ENCODE measurements around the gene RNF182. TPM values are rescaled to one million over a fixed set of nuclear protein-coding genes. Genes with fewer than 3 reads are reported as not detected.

RNF182 gene
- total RNA-seq, 1 donor from 2014 or later, result 15.3 TPM

DNA sequence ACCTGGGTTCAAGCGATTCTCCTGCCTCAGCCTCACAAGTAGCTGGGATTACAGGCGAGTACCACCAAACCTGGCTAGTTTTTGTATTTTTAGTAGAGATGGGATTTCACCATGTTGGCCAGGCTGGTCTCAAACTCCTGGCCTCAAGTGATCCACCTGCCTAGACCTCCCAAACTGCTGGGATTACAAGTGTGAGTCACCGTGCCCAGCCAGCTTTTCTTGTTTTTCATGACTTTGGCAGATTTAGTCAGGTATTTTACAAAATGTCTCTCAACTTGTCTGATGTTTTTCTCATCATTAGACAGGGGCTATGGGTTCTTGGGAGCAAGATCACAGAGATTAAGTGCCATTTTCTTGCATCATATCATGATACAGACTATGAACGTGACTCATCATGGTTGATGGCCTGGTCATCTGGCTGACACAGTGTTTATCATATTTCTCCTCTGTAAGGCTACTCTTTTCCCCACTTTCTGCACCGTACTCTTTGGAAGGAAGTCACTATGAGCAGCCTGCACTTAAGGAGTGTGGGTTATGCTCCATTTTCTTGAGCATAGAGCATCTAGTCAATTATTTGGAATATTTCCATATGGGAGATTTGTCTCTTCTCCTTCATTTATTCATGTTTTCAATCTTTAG is 67.8 kb downstream of the RNF182 start:
- Histone ChIP-seq H3K36me3 (no peaks in the 10 kb centered on the region), H3K4me3 (no peak overlapping the region), H2AFZ (replicated peaks) (no peak overlapping the region), H4K20me1 (ENCODE audit: low read depth) (no peaks in the 10 kb centered on the region), H3K9ac (no peak overlapping the region), H3F3A (ENCODE audit: low read depth) (no peaks in the 10 kb centered on the region), H3K9me3 (ENCODE audit: low read depth) (no peaks in the 10 kb centered on the region), H3K4me2 (no peak overlapping the region), H3K27me3 (no peaks in the 10 kb centered on the region), H3K27ac (no peak overlapping the region), H3K4me1 (peaks cover 10% of the 10 kb centered on the region), H3K79me2 (ENCODE audit: low read depth) (no peaks in the 10 kb centered on the region)
- no peaks in the 10 kb centered on the region for H3K36me3 Mint-ChIP-seq
- H3K9me3 Mint-ChIP-seq, result no peaks in the 10 kb centered on the region
- no peak overlapping the region for H3K4me3 Mint-ChIP-seq
- no peaks in the 10 kb centered on the region for H3K27me3 Mint-ChIP-seq (ENCODE audit: insufficient read depth, low read depth)
- peaks cover 6% of the 10 kb centered on the region for H3K4me1 Mint-ChIP-seq
- TF ChIP-seq, protein P1, sequence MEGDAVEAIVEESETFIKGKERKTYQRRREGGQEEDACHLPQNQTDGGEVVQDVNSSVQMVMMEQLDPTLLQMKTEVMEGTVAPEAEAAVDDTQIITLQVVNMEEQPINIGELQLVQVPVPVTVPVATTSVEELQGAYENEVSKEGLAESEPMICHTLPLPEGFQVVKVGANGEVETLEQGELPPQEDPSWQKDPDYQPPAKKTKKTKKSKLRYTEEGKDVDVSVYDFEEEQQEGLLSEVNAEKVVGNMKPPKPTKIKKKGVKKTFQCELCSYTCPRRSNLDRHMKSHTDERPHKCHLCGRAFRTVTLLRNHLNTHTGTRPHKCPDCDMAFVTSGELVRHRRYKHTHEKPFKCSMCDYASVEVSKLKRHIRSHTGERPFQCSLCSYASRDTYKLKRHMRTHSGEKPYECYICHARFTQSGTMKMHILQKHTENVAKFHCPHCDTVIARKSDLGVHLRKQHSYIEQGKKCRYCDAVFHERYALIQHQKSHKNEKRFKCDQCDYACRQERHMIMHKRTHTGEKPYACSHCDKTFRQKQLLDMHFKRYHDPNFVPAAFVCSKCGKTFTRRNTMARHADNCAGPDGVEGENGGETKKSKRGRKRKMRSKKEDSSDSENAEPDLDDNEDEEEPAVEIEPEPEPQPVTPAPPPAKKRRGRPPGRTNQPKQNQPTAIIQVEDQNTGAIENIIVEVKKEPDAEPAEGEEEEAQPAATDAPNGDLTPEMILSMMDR (IDR thresholded peaks at IDR 0.05), result no peak
- TF ChIP-seq EZH2 (IDR thresholded peaks at IDR 0.05), result no peak
- no peak for TF ChIP-seq EZH2phosphoT487 (IDR thresholded peaks at IDR 0.05)
- no peak for DNase-seq (ENCODE audit: low spot score)
- H3K27ac Mint-ChIP-seq, result no peak overlapping the region

DNA sequence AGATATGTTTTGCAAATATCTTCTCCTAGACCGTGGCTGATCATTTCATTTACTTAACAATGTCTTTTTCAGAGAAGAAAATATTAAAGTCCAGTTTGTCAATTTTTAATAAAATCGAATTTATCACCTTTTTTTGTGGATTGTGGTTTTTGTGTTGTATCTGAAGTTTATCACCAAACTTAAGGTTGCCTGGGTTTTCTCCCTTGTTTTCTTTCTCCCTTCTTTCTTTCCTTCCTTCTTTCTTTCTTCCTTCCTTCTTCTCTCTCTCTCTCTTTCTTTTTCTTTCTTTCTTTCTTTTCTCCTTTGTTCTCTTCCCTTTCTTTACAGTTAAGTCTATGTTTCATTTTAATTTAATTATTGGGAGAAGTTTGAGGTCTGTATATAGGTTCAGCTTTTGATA is 68.7 kb downstream of the RNF182 start:
- H3K4me2 ChIP-seq, result no peak overlapping the region
- no peak for DNase-seq (ENCODE audit: low spot score)
- no peaks in the 10 kb centered on the region for H3F3A ChIP-seq (ENCODE audit: low read depth)
- TF ChIP-seq EZH2phosphoT487 (IDR thresholded peaks at IDR 0.05) (no peak), EZH2 (IDR thresholded peaks at IDR 0.05) (no peak)
- TF ChIP-seq, protein P1 (IDR thresholded peaks at IDR 0.05), result no peak
- no peaks in the 10 kb centered on the region for H3K36me3 ChIP-seq
- no peaks in the 10 kb centered on the region for H3K27me3 Mint-ChIP-seq (ENCODE audit: insufficient read depth, low read depth)
- H3K4me3 Mint-ChIP-seq, result no peak overlapping the region
- H3K9me3 Mint-ChIP-seq, result no peaks in the 10 kb centered on the region
- H4K20me1 ChIP-seq (ENCODE audit: low read depth), result no peaks in the 10 kb centered on the region
- H3K9me3 ChIP-seq (ENCODE audit: low read depth), result no peaks in the 10 kb centered on the region
- no peak overlapping the region for H2AFZ ChIP-seq (replicated peaks)
- H3K4me1 ChIP-seq, result peaks cover 7% of the 10 kb centered on the region
- H3K27ac Mint-ChIP-seq, result no peak overlapping the region
- no peaks in the 10 kb centered on the region for H3K79me2 ChIP-seq (ENCODE audit: low read depth)
- peaks cover 3% of the 10 kb centered on the region for H3K4me1 Mint-ChIP-seq
- no peaks in the 10 kb centered on the region for H3K36me3 Mint-ChIP-seq
- H3K9ac ChIP-seq, result no peak overlapping the region
- no peaks in the 10 kb centered on the region for H3K27me3 ChIP-seq
- no peak overlapping the region for H3K4me3 ChIP-seq
- H3K27ac ChIP-seq, result no peak overlapping the region

DNA sequence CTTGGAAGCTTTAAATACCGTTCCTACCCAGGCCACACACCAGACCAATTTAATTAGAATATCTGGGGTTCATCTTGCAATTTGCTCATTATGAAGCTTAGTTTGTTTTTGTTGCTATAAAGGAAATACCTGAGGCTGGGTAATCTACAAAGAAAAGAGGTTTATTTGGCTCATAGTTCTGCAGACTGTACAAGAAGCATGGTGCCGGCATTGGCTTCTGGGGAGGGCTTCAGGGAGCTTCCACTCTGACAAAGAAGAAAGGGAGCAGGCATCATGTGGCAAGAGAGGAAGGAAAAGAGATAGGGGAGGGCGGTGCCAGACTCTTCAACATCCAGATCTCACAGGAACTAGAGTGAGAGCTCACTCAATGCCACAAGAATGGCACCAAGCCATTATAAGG is 73.6 kb downstream of the RNF182 start:
- H3K4me2 ChIP-seq, result no peak overlapping the region
- DNase-seq (ENCODE audit: low spot score), result no peak
- H3K27me3 ChIP-seq, result no peaks in the 10 kb centered on the region
- no peak overlapping the region for H2AFZ ChIP-seq (replicated peaks)
- H3K27ac Mint-ChIP-seq, result no peak overlapping the region
- no peaks in the 10 kb centered on the region for H3K36me3 ChIP-seq
- peaks cover 11% of the 10 kb centered on the region for H3K4me1 Mint-ChIP-seq
- H3K4me1 ChIP-seq, result no peaks in the 10 kb centered on the region
- no peaks in the 10 kb centered on the region for H3K27me3 Mint-ChIP-seq (ENCODE audit: insufficient read depth, low read depth)
- H3K9me3 ChIP-seq (ENCODE audit: low read depth), result no peaks in the 10 kb centered on the region
- TF ChIP-seq, protein P1 (IDR thresholded peaks at IDR 0.05), result no peak
- TF ChIP-seq EZH2phosphoT487 (IDR thresholded peaks at IDR 0.05) (no peak), EZH2 (IDR thresholded peaks at IDR 0.05) (no peak)
- no peaks in the 10 kb centered on the region for H3K9me3 Mint-ChIP-seq
- H3K79me2 ChIP-seq (ENCODE audit: low read depth), result no peaks in the 10 kb centered on the region
- H4K20me1 ChIP-seq (ENCODE audit: low read depth), result no peaks in the 10 kb centered on the region
- H3F3A ChIP-seq (ENCODE audit: low read depth), result no peaks in the 10 kb centered on the region
- H3K4me3 ChIP-seq, result no peak overlapping the region
- H3K4me3 Mint-ChIP-seq, result no peak overlapping the region
- no peak overlapping the region for H3K9ac ChIP-seq
- no peaks in the 10 kb centered on the region for H3K36me3 Mint-ChIP-seq
- H3K27ac ChIP-seq, result no peak overlapping the region
